T-helper 2 cell treated with Interferon-gamma antibody and Interleukin-4, amounts not matched to agents 100 ng/mL and 5 ng/mL, for 36 hours (primary cell): ENCODE data around the gene INPP5A. TPM values are rescaled to one million over a fixed set of nuclear protein-coding genes. Genes with fewer than 3 reads are reported as not detected.

ENCODE experiments used
- intact Hi-C: fragments of 100-400 bp; cut with micrococcal nuclease; formaldehyde crosslinking; loops from one replicate; pipeline ENCODE4 v1.15.1; 2023
- total RNA-seq: library from RNA; stranded (reverse); gene quantifications from 2 replicates; pipeline ENCODE4 v1.2.3, GENCODE V29; 2022

INPP5A gene
- total RNA-seq, 1 donor from 2014 or later = 11.6 TPM

DNA sequence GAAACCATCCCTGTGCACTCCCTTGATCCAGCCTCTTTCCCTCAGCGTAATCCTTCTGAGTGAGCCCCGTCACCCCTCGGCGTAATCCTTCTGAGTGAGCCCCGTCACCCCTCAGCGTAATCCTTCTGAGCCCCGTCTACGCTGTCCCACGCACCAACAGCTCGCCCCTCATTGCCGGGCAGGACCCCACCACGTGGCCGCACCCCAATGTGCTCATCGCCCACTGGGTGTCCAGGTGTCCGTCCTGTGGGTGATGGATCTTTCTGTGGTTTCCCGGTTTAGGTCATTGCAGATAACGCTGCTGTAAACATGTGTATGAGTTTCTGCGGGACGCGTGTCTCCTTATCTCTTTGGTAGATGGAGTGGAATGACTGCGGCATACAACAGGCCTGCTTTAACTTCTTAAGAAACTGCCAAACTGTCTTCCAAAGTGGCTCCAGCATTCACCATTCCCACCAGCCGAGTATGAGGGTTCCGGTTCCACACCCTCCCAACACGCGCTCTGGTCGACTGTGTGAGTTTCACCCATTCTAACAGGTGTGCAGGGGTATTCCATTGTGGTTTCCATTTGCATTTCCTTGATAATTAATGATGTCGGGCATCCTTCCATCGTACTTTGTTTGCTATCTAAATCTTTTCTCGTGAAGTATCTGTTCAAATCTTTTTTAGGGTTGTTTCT lies 290.4 kb downstream of the INPP5A start:
- intact Hi-C loops = no loop called here

DNA sequence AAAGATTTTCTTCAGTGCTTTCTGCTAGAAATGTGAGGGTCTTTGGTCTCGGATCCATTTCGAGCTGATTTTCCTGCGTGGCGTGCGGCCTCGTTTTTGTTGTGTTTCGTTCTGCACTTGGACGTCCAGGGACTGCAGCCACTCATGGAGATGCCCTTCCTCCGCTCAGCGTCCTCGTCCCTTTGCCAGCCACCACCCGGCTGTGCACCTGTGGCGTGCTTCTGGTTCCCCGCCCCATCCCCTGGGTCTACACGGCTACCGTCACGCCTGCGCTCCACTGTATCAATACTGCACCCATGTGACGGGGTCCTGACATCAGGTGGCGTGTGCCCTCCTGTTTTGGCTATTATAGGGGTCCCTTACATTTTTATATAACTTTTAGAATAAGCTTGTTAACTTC lies 291.1 kb downstream of the INPP5A start:
- intact Hi-C loops = no loop called here

DNA sequence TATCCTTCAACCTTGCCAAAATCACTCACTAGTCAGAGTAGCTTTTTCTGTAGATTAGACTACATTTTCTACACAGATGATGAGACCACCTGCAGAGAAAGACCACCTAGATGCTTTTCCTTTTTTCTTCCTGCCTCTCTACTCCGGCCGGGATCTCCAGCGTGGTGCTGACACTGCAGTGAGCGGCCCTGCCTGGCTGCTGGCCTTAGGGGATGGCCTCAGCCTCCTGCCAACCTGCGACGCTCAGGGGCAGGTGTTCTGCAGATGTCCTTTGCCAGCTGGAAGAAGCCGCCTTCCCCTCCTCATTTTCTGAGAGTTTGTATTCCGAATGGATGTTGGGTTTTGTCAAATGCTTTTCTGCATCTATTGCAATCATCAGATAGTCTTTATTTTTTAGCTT lies 291.8 kb downstream of the INPP5A start:
- intact Hi-C loops = no loop called here

DNA sequence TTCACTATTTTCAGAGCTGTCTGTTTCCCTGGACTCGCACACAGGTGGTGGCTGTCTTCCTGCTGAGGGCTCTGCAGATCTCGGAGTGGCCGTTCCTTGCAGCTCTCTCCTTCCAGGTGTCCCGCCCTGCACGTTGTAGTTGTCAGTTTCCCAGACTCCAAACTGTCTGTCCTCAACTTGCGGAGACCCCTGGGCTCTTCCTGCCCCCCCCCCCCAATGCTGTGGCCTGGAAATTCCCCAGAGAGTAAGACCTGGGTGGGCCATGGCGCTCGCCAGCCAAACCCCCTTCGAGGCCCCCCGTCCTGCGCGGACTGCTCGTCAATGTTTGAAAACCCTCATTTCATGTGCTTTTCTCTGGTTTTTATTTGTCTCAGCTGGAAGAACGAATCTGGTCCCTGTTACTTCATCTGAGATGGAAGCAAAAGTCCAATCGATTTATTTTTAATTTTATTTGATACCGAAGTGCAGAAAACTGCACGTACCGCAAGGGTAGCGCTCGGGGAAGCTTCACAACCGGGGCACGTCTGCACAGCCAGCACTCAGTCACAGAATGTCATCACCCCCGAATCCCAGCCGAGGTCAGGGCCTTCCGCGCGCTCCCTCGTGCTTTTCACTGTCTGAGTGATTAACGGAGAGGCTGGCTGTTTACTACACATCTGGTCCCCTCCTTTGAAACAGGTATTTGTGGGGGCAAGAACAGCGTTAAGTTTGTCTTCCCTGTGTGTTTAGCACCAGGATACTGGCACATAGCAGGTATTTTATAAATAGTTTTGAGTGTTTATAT lies 294.8 kb downstream of the INPP5A start:
- intact Hi-C loops = no loop called here

Other genes with a start within 250 kb of the INPP5A start
- gene STK32C, start 229.8 kb upstream of the INPP5A start, total RNA-seq = 10.6 and 11.0 TPM in 2 replicates
- gene LRRC27, start 205.6 kb upstream of the INPP5A start, total RNA-seq = 5.4 and 6.3 TPM in 2 replicates
- 5.4 and 5.9 TPM in 2 replicates for gene PWWP2B, start 140.6 kb upstream of the INPP5A start, total RNA-seq
- not detected in 2 replicates for gene NKX6-2, start 248.4 kb downstream of the INPP5A start, total RNA-seq